ENCODE measurements around the gene CADM2.
"Not testable (repeated sequence)": the region's sequence is repeated elsewhere in the genome, so short reads cannot be mapped to it uniquely, and the experiment has no call there.

The CADM2 gene

GRCh38 chr3:85077018-85077417, 118.2 kb downstream of the CADM2 start:
- no peak for DNase-seq (ENCODE audit: low read depth in 2 of 2)

DNA sequence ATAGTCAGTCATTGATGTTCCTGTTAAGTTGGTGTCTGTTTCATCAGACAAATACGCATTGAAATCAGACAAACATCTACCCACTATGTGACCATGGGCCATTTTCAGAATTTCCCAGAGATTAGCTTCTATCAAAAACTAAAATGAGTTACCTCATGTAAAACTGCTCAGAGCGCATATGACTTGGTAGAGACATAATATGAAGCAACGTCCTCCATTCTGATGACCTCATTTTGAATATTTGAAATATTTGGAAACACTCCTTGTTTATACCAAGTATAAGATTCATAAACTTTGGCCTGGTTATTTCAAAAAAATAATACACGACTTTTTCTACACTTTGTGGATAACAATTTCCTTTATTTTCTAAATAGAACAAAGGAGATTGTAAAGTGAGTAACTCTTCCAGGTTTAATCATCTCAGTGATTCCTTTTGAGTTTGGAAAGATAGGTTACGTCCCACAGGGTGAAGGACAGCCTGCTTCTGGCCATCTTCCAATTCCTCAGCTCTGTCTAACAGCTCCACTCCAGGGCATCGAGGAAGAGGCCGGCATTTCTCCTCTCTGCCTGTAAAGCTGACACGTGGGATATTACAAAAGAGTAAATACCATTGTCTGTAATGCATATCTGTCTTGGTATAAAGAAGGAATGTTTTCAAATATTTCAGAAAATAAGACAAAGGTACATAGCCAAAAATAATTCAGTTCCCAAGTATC, 122.6 kb downstream of the CADM2 start:
- no peak for DNase-seq (ENCODE audit: low read depth in 2 of 2)

- DNase-seq (ENCODE audit: low read depth in 2 of 2), result no peak
Observed at GRCh38 chr3:85090495-85090894, 131.7 kb downstream of the CADM2 start.

DNA sequence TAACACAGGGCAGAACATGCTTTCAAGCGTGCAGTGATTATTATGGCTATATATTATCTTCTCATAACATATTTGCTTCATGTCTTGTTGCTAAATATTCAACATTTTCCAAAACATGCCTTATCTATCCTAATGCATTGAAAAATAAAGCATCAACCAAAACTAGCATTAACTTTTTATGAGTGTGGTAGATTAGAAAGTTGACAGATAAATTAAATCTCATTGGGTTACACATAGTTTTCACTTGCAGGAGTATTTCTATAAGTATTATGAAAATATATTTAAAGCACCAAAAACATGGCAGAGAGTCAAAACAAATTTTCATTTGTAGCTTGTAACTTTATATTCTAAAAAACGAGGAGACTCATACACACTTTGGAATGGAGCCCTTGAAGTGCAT, 141.5 kb downstream of the CADM2 start:
- no peak for DNase-seq (ENCODE audit: low read depth in 2 of 2)

DNA sequence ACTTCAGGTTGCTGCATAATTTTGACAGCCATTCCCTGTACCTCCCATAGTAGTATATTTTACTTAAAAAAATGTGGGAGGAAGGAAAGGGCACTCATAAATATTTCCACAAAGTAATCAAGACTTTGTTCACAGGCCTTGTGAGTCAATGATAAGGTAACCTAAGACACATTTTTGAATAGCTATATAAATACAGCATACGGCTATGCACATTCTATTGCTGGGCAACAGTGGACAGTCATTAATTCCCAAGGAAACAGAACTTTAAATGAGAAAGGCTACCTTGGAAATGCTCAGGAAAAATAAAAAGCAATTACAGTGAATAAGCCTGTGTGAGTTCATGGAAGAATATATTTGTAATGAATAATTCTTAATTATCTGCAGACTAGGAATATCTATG, 144.0 kb downstream of the CADM2 start:
- no peak for DNase-seq (ENCODE audit: low read depth in 2 of 2)

- no peak for DNase-seq (ENCODE audit: low read depth in 2 of 2)
Observed at GRCh38 chr3:85110393-85110792, 151.6 kb downstream of the CADM2 start.

DNA sequence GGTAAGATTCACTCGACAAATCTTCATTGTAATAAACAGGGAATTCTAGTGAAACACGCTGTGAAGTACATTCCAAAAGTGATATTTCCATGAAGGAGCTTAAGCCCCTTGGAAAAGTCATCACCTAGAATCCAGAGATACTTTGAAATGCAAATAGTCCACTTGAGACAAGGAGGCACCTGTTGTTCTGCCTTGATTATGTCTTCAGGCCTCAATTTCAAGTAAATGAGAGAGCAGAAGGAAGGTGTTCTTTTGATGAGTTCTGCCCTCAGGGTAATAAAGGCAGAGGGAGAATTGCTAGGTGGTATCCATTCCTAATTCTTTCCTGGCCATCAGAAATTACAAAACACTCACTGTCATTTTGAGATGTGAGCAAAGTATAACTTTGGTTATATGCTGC, 162.1 kb downstream of the CADM2 start:
- DNase-seq (ENCODE audit: low read depth in 2 of 2), result no peak

DNA sequence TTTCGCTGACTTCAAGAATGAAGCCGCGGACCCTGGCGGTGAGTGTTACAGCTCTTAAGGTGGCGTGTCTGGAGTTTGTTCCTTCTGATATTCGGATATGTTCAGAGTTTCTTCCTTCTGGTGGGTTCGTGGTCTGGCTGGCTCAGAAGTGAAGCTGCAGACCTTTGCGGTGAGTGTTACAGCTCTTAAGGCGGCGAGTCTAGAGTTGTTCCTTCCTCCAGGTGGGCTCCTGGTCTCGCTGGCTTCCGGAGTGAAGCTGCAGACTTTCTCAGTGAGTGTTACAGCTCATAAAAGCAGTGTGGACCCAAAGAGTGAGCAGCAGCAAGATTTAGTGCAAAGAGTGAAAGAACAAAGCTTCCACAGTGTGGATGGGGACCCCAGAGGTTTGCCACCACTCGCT, 174.1 kb downstream of the CADM2 start:
- not testable (repeated sequence) for DNase-seq (ENCODE audit: low read depth in 2 of 2)

DNA sequence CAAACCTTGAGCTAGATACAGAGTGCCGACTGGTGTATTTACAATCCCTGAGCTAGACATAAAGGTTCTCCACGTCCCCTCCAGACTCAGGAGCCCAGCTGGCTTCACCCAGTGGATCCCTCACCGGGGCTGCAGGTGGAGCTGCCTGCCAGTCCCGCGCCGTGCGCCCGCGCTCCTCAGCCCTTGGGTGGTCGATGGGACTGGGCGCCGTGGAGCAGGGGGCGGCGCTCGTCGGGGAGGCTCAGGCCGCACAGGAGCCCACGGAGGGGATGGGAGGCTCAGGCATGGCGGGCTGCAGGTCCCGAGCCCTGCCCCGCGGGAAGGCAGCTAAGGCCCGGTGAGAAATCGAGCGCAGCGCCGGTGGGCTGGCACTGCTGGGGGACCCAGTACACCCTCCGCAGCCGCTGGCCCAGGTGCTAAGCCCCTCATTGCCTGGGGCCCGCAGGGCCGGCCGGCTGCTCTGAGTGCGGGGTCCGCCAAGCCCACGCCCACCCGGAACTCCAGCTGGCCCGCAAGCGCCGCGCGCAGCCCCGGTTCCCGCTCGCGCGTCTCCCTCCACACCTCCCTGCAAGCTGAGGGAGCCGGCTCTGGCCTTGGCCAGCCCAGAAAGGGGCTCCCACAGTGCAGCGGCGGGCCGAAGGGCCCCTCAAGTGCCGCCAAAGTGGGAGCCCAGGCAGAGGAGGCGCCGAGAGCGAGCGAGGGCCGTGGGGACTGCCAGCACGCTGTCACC, 175.1 kb downstream of the CADM2 start:
- not testable (repeated sequence) for DNase-seq (ENCODE audit: low read depth in 2 of 2)

- no peak for DNase-seq (ENCODE audit: low read depth in 2 of 2)
Observed at GRCh38 chr3:85142626-85143025, 183.8 kb downstream of the CADM2 start.

DNA sequence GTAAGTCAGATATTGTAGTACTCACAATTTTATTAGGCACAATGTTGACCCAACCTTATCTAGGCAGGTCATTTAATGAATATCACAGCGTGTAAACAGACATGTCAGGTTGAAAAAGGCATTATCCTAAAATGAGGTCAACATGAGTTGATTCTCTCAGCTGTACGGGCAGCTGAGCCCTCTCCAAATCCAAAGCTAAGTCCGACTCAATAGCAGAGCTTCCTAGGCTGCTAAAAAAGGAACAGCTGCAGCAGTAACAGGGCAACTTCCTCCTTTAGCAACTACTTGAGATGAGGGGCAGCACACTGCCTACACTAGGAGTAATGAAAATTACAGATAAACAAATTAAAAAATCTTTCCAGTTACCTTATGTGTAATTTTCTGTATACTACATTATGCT, 189.2 kb downstream of the CADM2 start:
- DNase-seq (ENCODE audit: low read depth in 2 of 2), result no peak

GRCh38 chr3:85151555-85151954, 192.8 kb downstream of the CADM2 start:
- no peak for DNase-seq (ENCODE audit: low read depth in 2 of 2)

- not testable (repeated sequence) for DNase-seq (ENCODE audit: low read depth in 2 of 2)
Observed at GRCh38 chr3:85153279-85153678, 194.5 kb downstream of the CADM2 start.

- no peak for DNase-seq (ENCODE audit: low read depth in 2 of 2)
Observed at GRCh38 chr3:85159376-85159775, 200.6 kb downstream of the CADM2 start.

DNA sequence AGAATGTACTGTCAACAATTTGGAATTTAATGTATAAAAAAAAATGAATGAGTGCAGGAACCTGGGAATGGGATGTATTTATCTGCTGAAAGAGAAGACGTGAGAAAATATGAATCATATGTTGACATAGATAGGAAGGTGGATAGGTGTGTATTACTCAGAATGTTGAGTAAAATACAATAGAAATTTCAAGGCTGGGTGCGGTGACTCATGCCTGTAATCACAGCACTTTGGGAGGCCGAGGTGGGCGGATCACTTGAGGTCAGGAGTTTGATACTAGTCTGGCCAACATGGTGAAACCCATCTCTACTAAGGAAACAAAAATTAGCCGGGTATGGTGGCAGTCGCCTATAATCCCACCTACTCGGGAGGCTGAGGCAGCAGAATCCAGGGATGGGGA, 202.8 kb downstream of the CADM2 start:
- no peak for DNase-seq (ENCODE audit: low read depth in 2 of 2)

- DNase-seq (ENCODE audit: low read depth in 2 of 2), result no peak
Observed at GRCh38 chr3:85162905-85163304, 204.1 kb downstream of the CADM2 start.

GRCh38 chr3:85164436-85164835, 205.6 kb downstream of the CADM2 start:
- no peak for DNase-seq (ENCODE audit: low read depth in 2 of 2)

DNA sequence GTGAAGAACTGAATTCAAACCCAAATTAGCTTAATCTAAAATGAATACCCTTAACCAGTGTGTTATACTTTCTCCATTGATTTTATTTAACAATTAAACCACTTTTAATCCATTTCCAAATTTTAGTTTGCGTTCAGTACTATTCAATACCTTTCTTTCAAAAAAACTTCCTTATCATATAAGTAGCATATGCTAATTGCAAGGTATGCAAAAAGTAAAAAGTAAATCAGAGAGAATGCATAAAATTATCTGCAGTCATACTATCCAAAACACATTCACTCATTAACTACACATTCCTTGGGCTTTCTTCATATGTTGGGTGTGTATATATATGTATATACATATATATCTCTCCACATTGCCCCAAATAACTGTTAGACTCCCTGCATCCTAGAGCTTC, 208.8 kb downstream of the CADM2 start:
- no peak for DNase-seq (ENCODE audit: low read depth in 2 of 2)

- no peak for DNase-seq (ENCODE audit: low read depth in 2 of 2)
Observed at GRCh38 chr3:85170646-85171045, 211.9 kb downstream of the CADM2 start.

DNA sequence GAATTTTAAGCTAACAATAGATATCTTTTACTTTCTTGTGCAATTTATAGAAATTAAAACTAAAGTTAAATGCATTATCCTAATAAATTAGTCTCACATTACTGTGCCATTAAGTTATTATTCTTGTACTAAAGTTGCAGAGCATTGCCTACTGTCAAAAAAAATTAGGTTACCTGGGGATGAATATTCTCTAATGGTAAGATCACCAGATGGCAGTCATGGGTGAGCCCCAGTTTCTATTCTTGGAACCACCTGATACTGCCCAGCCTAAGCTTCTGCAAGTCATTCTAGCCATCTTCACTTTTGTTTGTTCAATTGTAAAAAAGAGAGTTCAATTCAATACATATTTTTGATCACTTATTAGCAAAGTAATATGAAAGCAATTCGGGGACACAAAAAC, 213.2 kb downstream of the CADM2 start:
- DNase-seq (ENCODE audit: low read depth in 2 of 2), result no peak

DNA sequence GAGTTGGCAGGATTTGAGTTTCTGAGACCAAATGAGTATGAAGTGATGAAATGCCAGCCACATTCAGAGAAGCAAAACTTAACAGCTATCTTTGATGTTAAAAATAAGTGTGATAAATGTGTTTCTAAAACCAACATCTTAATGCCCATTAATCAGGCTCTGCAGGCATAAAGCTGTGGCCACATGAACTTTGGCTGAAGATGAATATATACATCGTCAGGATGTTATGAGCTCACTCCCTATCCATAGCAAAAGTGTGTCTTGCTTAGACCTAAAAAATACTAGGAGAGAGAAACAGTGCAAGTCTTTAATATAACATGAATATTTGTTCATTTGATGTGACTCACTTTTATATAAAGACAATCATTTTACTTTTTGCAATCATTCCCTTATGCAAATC, 218.0 kb downstream of the CADM2 start:
- DNase-seq (ENCODE audit: low read depth in 2 of 2), result no peak

GRCh38 chr3:85182975-85183752, 224.4 kb downstream of the CADM2 start:
- no peak for DNase-seq (ENCODE audit: low read depth in 2 of 2)

GRCh38 chr3:85185495-85185894, 226.7 kb downstream of the CADM2 start:
- no peak for DNase-seq (ENCODE audit: low read depth in 2 of 2)

Measured in stimulated activated CD8-positive, alpha-beta memory T cell treated with anti-CD3 and anti-CD28 coated beads, Interleukin-15, amount 100 ng/mL, for 48 hours (primary cell).